Stimulated activated CD8-positive, alpha-beta memory T cell treated with anti-CD3 and anti-CD28 coated beads, Interleukin-4, amount 100 ng/mL, for 1 hour (primary cell): Measurements from ENCODE around the gene NPAS2.

ENCODE experiments used
- DNase-seq, 2 donors: peaks; one replicate each; pipeline ENCODE4 v3.0.0-alpha.2; 2020; ENCODE audit warnings: low read depth in 2 of 2, low spot score in 1 of 2

NPAS2 gene

DNA sequence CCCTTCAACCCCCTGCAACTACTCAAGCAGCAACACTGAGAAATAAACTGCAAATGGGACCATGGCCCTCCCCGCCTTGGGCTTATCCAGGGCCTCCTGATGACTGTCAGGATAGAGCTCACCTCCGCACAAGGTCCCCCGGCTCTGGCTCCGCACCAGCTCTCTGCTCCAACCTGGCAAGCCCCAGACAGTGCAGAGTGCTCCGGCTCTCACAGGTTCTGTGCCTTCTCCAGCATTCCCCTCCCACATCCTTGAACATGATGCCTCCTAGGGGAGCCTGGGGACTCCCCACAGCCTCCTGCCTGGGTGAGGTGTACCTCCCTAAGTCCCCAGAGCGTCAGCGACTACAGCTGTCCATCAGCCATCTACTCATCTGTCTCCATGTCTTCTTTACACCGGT is 26.7 kb upstream of the NPAS2 start:
- no peak for DNase-seq

DNA sequence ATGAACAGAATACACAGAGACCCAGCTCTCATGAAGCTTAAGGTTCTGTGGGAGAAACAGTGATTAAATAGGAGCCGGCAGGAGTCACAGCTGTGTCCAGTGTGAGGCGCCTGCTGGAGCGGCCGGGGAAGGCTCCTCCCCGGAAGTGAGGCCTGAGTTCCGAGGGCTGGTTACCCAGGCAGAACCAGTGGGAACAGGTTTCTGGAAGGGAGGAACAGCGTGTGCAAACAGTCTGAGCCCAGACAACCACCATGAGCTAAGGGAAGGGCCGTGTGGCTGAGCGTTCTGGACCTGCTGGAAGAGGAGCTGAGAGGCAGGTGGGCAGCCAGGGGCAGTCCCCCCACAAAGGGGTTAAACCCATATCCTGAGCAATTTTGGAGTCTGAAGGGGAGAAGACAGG is 26.0 kb upstream of the NPAS2 start:
- DNase-seq, result no peak

DNA sequence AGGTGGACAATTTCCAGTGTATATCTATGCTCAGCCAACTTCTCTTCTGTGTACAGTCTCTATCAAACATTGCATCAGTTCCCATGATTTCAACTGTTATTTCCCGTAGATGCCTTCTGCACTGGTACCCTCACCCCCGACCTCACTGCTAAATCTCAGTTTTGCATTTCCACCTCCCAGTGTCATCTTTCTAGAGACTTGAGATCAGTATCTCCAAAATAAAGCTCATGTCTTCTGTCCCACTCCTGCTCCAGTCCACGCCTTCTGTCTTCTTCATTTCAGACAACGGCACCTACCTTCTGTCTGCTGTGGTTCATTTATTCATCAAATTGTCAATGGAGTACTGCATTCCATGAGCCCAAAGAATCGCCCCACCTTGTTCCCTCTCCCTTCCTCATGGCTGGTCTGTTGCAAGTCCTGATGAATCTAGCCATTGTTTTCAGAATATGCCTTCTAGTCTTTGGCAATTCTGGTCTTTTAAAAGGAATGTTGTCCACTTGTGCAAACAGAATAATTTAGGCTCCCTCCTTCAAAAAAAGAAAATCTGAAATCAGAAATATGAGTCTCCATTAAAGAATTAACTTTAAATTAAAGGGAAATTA is 23.3 kb upstream of the NPAS2 start:
- DNase-seq, result no peak

DNA sequence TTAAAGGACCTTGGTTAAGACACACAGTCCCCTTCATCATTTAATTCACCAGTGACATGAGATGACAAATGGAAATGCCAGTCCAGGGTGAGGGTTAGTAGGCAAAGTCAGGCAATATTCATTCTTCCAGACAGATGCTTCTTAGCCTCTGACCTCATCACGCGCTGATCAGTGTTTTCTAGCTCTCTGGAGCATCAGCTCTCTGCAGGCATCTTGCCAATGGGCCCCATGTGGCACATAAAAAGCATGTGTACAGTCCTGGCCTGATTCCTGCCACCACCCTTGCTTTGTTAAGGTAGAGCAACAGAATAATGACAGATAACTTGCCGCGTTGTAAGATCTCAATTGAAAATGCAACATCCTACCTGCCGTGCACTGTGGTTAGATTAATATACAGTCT is 20.3 kb upstream of the NPAS2 start:
- DNase-seq, result no peak

DNA sequence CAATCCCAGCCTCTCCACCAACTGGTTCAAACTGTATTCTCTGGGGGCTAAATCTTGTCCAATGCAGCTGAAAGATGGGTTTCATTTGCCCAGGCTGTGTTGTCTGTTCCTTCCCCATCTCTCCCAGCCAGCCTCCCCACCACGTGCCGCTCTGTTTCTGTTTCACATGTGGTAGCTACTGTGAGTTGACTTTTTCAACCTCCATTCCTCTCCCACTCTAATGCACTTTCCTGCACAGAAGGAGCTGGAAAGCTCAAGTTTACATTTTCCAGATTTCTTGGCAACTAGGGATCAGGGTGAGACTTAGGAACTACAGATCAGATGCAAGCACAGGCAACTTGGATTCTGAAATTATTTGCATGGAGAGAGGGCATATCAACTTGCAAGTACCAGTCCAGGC is 19.0 kb upstream of the NPAS2 start:
- DNase-seq, result no peak

DNA sequence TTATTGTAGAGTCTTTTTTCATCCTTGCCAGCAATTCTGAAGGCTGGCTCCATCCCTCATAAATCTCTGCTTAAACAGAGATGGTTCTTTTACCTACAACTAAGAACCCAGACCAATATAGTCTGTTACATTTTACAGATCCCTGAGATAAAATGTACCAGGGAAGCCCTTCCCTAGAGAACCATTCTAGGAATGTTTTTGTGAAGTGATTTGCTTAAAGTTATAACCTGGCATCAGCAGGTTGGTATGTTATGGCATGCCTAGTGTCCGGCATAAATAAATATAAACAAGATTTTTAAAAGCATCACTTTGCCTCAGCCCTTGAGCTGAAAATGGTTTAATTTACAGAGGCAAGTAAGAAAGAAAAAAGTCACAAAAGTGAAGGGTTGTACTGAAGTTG is 18.5 kb upstream of the NPAS2 start:
- DNase-seq, result no peak

DNA sequence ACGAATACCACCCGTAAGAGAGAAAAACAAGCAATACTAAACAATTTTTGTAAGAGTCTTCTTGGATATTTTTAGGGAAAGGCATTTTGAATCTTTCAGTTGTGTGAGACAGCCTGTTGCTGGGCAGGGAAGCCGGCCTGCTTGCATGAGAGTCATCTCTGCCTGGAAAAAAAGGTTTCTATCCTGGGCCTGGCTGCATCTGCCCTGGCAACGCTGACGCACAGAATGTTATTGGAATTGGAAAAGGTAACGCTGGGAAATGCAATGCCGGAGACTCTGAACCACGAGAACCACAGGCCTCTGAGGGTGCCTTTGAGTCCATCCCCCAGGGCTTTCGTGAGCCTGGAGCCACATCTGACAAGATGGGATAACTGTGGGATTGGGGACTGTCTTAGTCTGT is 17.9 kb upstream of the NPAS2 start:
- DNase-seq, result no peak

DNA sequence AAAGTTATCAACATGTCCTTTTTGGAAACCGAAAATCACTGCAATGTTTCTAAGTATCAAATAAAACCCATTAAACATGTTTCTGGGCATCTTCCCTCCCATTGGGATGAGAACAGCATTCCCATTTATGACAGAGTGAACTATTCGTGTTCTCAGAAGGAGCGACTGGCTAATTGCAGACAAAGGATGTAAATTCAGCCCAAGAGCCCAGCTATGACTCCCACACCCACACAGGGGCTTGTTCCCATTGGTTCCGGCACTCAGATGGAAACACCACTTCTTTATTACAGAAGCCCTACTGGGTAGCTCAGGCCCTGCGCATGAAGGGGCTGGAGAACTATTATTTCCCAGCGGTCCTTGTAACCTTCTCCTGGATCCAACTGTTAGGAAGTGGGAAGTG is 16.6 kb upstream of the NPAS2 start:
- no peak for DNase-seq

DNA sequence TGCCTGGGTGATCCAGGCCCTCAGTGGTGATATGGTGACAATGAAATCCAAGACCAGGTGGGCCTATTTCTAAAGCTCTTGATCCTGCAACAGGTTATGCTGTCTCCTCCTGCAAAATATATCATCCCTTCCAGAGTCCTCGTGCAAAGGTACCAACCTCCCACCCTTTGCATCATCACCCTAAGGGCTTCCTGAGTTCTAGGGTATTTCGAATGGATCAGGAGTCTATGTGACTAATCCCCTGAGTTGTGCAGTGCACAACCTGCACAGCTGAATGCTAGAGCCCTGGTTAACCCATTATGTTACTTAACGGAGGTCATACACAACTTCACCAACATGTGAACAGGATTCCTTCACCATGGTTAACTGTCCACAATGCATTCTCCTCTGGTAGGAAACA is 13.4 kb upstream of the NPAS2 start:
- no peak for DNase-seq

DNA sequence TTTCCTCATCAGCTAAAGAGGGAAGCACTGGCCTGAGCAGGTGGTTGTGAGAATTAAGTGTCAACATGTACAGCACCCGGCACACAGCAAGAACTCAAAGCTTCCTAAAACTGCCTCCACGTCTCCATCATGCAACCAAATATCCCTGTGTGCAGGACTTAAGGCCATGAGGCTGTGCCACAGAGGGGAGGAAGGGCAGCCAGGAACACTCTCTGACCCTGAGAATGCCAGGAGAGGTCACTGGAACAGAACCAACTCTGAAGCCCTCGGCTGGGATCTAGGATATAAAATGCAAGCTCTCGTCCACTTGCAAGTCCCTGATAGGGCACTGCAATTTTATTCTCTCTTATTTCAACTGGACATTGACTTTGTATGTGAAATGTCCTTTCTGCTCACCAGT is 12.2 kb upstream of the NPAS2 start:
- no peak for DNase-seq

DNA sequence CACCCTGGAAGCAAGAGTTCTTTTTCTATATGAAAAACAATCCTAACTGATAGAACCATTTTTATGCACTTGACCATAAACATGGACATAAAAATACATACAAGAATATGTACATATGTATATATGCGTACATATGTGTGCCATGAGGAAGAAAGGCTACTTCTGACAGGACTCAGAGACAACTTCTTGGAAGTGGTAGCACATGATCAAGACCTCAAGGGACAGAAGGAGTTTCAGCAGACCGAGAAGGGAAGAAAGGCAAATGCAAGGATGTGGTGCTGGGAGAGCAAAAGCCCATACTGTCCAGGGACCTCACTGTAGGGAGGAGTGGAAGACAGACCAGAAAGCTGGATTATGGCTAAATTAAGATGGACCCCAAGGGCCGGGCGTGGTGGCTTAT is 11.4 kb upstream of the NPAS2 start:
- DNase-seq, result no peak

DNA sequence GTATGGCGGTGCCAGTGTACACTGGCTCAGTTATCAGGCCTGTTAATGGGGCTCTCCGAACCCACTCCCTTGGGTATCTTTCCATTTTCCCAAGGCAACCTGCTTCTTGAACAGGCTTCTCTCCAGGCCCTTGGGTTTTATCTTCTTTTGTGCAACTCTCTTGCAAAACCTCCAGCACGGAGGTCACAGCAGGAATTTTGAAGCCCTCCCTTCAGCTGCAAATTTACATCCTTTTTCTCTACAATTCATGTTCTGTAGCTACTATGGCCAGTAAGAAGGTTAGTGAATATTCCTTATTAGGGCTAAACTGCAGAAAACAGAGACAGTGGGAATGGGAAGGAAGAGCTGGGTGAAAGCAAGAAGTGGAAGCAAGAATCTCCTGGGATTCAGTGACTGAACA is 10.4 kb upstream of the NPAS2 start:
- DNase-seq, result no peak

DNA sequence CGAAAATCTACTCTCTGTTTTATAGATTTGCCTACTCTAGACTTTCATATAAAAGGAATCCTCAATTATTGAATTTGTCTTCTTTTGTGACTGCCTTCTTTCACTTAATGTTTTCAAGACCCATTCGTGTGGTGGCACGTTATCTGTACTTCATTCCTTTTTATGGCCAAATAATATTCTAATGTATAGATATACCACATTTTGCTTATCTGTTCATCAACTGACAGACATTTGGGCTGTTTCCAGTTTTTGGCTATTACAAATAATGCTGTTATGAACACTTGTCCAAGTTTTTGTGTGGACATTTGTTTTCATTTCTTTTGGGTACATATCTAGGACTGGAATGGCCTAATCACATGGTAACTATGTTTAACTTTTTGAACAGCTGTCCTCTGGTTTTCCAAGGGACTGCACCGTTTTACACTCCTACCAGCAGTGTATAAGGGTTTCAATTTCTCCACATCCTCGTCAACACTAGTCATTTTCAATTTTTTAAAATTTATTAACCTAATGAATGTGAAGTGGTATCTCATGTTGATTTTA is 9.3 kb upstream of the NPAS2 start:
- no peak for DNase-seq

DNA sequence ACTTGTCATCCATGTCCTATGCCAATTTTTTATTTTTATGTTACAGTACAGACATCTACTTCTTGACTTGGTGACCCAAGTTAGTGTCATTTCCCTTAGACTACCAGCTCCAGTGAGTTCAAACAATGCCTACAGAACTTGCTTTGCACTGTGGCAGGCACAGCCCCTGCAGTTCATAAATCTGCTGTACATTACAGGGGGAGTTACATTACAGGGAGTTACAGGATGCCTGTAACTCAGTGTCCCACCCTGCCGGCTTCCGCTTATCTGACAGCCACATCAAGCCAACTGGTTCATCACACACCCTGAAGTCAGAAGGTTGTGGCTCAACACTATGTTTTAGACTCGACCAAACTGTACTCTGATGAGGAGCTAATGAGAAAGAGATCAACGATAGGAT is 7.8 kb upstream of the NPAS2 start:
- no peak for DNase-seq

DNA sequence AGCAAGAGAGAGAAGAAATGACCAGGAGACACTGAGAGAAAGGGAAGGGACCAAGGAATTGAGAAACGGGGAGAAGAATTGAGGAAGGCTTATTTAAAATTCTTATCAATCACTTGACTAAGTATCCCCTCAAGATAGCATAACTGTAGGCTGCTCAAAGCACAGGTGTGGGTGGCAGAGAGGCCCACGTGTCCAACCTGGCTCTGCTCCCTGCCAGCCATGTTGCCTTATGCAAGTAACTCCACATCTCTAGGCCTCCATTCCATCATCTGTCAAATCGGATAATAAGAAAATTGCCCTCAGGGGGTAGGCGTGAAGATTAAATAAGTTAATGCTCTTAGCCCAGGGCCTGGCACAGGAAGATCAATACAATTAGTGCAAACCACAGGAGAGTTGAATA is 7.4 kb upstream of the NPAS2 start:
- no peak for DNase-seq

DNA sequence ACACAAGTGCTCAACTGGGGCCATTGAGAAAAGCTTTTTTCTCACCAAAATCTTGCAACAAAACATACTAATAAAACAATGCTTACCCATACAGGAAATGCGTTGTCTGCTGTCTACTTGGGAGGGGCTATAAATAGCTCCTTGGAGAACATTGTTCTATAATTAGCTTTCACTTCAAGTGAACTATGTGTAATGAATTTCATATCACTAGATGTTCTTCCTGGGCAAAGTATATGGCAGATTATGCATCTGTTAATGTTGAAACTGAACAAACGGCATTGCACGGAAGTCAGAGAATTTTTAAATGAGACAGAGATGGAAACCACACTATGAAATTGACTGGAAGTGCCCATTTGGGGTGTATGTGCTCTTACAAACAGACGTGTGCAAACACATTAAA is 6.4 kb upstream of the NPAS2 start:
- DNase-seq, result no peak

DNA sequence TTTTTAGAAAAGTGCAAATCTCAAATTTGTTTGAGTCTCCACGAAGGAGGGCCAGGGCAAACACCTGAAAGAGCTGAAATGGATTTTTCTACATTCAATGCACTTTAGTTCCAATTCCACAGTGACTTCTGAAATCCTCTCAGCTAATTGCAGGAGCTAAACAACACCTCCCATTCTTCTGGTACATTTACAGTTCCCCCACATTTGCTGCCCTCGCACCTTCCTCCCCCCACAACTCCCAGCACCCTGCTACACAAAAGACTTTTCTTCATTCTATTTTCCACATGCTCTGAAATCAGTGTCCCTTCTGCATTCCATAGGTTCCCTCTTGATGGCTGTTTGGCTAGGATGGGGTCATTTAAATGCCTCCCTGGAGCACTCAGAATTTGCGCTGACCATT is 5.9 kb upstream of the NPAS2 start:
- DNase-seq, result no peak

DNA sequence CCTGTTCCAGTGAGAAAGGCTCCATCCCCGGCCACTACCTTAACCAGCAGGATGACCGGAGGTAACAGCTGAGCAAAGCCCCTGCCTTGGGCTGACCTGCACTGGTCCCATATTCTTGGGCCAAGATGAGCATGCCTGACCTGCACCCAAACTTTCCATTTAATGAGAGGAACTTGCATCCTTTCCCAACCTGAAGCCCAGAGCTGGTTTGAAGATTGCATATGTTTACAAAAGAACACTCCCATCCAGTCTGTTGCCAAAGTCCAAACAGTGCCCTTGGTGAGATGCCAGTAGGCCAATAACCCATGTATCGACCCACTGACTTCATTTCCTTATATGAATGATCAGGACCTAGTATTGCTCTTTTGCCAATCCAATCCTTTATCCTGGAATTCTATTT is 5.5 kb upstream of the NPAS2 start:
- no peak for DNase-seq

DNA sequence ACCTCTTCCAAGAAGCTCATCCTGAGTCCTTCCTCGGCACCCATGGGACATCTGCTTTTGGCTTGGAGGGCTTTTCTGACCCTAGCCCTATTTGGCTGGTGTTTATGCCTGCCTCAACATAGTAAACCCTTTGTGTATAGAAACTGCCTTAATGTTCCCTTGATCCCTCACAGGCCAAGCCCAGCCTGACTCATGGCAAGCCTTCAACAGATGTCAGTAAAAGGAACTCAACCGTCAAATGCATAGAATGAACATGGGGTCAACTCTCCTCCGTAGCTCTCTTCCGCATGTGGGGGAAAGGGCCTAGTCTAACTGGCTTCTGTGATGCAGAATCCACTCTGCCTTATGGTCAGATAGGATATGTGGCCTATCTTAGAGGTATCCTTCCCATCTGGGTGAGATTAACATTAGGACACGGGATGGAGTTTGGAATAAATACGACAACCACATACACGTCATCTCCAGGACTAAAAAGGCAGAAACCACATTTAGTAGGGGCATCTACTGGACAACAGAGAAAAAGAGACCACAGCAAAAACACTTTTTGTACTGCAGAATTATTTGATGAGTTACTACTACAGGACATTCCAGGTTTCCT is 2.5 kb upstream of the NPAS2 start:
- no peak for DNase-seq

DNA sequence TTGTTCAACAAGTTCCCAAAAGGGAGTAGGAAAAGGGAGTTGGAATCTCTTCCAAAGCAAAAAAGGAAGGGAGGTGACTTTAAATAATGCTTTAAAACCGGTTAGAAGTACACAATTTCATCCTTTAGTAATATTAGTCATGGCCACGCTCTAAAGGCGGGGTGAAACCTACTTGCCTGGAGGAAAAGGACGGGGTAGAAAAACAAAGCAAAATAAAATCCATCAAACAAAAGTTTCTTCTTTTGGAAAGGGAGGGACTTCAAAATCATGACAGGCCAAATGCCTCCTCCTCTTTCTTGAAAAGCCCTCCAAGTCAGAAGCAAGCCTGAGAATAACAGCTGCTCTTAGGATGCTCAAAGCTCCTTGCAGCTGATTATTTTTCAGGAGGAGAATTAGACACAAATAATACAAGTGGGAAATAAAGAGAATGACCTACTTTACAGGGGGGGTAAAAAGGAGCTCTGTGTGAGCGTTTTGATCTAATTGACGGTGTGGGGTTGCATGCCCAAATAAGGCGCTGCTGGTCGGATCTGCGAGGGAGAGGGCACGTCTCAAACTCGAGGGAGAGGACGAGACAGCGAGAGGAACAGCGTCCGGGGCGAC is 1.8 kb upstream of the NPAS2 start:
- no peak for DNase-seq

DNA sequence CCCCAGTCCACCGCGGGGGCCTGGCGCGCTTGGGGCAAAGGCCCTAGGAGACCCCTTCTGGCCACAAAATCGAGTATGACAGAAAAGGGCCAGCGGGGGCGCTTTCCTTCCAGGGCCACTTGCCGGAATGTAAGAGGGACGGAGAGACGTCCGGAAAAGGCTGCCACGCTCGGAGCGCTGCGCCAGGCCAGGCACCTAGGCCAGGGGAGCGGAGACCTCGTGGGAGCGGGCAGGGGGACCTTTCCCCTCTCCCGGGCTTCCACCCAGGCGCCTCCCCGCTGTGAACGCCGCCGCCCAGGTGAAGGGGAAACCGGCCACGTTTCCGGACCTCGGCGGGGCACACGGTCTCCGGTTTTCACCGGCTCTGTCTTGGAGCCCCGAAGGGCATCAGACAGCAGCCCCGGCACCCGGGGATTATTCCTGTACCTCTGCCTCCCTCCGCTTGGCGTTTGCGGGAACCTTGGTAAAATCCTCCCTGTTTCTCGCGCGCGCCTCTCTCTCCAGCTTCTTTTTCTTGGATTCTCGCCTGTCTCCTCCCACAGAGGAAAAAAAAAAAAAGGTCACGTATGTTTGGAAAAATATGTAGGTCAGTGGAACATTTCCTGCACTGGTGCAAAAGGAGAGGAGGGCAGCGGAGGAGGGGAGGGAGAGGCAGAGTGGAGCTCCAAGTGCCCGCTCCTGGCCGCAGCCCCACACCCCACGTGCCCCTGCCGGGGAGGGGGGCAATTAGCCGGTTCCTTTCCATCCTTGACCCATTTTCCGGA is 1.2 kb upstream of the NPAS2 start:
- DNase-seq, result no peak

DNA sequence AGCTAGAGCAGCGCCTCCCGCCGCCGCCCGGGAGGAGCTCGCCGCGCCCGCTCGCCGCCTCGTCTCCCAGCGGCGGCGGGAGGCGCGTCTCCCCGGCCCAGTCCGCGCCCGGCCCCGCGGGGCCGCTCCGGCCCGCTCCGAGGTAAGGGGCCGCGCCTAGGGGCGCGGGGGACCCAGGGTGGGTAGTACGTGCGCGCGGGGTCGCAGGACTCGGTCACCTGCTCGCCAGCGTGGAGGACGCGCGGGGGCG is 259 bp downstream of the NPAS2 start:
- DNase-seq, result no peak
